ENCODE measurements around the gene CFTR. TPM values are rescaled to one million over a fixed set of nuclear protein-coding genes. Genes with fewer than 3 reads are reported as not detected.

CFTR gene
- total and polyA plus RNA-seq, 4 donors = 0.10 to 3.1 (median 0.30) TPM

Other genes starting within 250 kb of the CFTR start
- gene WNT2, start 157.0 kb upstream of the CFTR start, total RNA-seq = 1 to 10 TPM in 1 of 2 donors, under 1 TPM in 1; 0.45 to 4.7 TPM
- gene WNT2, start 157.0 kb upstream of the CFTR start, polyA plus RNA-seq = not detected
- not detected for gene ASZ1, start 52.5 kb upstream of the CFTR start, total RNA-seq
- gene ASZ1, start 52.5 kb upstream of the CFTR start, polyA plus RNA-seq = not detected